CD4-positive, alpha-beta T cell treated with Interleukin-6 for 4 hours (primary cell): Measurements from ENCODE around the gene CNMD.
"Not testable (repeated sequence)": the region's sequence is repeated elsewhere in the genome, so short reads cannot be mapped to it uniquely, and the experiment has no call there.

Experiments used
- DNase-seq: peaks from one replicate; pipeline ENCODE4 v3.0.0-alpha.2; 2020; ENCODE audit warnings: mixed read lengths

The CNMD gene

DNA sequence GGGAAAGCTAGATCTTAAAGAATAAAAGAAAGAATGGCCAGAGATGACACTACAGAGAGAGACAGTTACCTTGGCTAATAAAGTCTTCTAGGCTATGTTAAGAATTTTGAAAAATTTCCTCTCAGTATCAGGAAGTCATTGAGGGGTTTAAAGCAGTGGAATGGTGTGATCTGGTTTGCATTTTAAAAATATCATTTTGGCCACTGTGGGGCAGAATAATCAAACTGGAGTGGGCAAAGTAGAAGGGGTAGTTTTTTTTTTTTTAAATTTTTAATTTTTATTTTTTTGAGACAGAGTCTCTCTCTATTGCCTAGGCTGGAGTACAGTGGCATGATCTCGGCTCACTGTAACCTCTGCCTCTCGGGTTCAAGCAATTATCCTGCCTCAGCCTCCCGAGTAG is 4.4 kb upstream of the CNMD start:
- no peak for DNase-seq

DNA sequence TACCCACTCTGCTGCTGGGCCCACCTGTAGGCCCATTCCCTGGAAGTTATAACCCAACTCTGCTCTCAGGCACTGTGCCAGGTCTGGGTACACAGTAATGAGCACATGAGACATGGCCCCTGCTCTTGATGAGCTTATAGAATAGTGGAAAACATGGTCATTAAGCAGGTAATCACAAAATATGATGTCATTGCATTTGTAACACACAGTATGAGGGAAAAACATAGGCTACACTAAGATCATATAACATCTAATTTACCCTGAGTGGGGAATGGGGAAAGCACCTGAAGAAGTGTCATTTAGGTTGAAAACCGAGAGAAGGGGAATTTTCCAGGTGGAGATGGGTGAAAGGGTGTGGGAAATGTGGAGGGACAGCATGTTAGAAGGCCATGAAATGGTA is 3.9 kb upstream of the CNMD start:
- DNase-seq, result no peak

DNA sequence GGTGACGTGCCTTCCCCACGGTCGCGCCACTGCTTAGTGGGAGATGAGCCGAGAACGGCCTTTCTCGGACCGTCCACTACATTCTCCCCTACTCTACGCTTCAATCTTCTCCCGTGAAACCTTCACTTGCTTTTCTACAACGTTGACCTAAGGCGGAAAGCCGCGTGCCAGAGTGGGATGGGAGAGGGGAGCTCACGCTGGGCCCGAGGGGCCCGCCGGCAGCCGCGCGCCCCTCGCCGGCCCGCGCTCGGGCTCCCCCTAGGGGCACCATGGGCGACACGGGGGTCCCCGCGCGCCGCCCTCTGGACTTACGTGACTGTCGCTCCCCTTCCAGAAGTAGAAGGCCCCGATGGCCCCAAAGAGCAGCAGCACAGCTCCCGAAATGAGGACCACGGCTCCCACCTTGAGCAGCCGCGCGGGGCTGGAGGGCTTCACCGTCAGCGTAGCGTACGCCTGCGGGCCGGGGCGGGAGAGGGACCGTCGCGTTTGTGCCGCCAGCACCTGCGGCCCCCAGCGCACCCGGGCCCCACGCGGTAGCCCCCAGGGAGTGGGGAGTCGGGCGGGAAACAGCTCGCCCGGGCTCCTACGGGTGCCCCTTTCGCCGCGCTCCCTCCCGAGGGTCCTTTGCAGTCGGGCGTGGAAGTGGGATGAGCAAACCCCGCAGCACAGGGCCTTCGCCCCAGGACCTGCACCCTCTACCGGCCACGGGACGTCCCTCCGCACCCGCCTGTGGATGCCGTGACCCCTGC is 727 bp downstream of the CNMD start:
- peak; percentile 14 for DNase-seq

DNA sequence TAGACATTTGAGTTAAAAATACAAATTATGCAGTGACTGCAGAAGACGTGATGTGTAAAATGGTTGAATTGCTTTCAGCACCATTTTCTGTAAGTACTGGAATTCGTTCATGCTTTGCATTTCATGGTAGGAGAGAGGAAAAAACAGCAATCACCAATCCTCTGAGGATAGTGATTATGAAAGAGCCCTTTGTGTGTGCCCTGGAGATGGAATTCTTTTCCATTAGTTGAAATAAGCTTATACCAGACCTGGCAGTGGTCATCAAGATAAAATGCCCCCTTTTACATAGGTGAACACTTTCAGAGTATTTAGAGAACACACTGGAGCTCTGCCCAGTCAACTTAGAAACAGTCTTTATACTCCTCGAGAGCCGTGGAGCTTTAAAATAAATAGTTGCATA is 1.7 kb downstream of the CNMD start:
- DNase-seq, result no peak

DNA sequence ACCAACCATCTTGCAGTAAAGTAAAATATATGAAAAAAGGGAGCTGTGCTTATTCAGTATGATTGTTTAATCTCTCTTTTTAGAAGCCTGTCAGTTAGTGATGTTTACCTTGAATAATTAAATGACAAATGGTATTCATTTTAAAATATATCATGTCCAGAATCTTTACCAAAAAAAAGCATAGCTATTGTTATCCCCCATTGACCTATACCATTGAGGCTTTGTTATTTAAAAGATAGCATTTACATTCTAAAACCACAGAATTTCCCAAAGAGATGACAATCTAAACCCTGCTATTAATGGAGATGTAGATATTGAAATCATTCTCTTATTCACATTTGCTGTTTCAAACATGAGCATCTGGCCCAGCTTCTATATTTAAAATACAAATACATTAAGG is 2.2 kb downstream of the CNMD start:
- no peak for DNase-seq

DNA sequence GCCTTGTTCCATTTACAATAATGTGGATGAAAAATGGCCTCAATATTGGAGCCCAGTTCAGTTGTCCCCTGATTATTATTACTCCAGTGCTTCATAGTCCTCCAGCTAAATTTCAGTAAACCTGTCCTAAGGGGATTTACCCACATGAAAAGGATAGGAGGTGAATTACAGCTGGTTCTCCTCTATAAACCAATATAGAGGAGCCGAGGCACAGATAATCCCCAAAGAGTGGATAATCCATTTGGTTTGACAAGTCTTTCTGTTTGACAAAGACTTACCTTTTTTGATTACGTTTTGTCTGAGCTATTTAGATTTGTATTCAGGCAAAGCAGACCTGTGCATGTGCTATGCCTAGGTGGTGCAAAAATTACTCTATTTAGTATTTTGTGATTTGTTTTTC is 2.7 kb downstream of the CNMD start:
- DNase-seq, result no peak

DNA sequence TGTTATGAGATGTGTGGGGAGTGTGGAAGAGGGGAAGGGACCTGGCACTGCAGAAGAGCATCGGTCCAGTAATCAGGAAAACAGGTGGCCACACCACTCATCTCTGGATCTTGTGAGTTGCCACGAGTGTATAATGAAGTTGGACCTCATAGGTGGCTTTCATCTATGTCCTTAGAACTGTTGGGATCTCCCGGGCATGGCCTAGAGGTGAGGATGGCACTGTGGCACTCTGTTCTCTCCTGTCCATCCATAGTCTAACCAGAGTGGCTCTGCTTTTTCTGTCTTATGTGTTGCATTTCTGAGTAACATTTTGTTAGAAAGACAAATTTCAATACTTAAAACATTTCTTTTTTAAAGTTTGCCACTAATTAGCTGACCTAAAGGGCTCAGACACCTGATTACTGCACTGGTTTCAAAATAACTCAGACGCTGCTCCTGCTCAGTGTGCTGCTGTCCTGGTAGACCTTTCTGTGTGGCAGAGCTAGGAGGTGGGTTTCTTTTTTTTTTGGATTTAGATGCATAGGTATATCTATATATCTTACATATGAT is 5.5 kb downstream of the CNMD start:
- no peak for DNase-seq

DNA sequence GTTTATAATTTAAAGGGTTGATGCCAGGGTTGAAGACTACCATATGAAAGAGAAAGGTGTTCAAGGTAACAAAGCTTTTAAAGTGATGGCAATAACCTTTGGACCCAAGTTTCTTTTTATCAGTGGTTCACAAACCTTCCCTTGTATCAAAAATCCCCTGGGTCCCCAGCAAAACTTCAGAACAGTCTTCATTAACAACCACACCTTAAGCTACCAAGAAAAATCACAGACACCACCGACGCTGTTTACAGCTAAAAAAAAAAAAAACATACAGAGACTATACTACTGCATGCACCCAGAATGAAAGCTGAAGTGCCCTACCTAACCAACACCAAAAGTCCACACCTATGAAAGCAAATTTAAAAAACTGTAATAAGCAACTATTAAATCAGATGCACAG is 13.4 kb downstream of the CNMD start:
- DNase-seq, result no peak

DNA sequence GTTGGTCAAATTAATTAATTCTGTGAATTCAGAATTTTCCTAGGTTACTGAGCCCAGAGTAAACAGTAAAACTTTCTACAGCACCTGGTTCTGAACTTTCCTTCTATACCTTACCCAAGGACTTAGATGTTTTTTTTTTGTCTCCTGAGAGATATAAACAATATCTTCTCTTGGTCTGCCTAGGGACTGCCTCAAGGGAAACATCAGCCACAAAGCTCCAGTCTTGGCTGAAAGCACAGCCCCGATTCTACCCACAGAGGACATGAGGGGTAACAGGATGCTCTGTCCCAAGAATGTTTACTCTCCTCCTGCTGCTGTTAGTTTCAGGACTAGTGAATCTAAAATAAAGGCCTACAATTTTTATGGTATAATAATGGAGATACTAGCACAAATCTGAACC is 14.3 kb downstream of the CNMD start:
- DNase-seq, result no peak

DNA sequence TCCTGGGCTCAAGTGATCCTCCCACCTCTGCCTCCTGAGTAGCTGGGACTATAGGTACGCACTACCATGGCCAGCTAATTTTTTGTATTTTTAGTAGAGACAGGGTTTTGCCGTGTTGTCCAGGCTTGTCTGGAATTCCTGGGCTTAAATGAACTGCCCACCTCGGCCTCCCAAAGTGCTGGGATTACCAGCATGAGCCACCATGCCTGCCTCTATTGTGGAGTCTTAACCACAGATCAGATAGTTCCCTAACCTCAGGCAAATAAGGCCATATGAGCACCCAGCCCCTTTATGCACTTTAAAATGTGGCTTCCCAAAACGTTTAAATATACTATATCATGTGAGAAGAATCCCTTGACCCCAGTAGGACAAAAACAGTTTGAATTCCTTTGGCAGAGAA is 16.4 kb downstream of the CNMD start:
- no peak for DNase-seq

DNA sequence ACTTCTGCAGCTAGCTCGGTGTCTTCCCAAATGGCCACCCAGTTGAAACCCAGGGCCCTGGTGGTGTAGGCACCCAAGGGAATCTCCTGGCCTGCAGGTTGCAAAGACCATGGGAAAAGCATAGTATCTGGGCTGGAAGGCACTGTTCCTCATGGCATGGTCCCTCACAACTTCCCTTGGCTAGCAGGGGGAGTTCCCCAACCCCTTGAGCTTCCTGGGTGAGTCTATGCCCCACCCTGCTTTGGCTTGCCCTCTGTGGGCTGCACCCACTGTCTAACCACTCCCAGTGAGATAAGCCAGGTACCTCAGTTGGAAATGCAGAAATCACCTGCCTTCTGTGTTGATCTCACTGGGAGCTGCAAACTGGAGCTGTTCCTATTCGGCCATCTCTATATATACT is 18.3 kb downstream of the CNMD start:
- DNase-seq, result not testable (repeated sequence)

DNA sequence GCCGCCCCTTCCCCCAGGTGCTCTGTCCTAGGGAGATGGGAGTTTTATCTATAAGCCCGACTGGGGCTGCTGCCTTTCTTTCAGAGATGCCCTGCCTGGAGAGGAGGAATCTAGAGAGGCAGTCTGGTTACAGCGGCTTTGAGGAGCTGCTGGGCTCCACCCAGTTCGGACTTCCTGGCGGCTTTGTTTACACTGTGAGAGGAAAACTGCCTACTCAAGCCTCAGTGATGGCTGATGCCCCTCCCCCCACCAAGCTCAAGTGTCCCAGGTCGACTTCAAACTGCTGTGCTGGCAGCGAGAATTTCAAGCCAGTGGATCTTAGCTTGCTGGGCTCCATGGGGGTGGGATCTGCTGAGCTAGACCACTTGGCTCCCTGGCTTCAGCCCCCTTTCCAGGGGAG is 18.7 kb downstream of the CNMD start:
- DNase-seq, result not testable (repeated sequence)

DNA sequence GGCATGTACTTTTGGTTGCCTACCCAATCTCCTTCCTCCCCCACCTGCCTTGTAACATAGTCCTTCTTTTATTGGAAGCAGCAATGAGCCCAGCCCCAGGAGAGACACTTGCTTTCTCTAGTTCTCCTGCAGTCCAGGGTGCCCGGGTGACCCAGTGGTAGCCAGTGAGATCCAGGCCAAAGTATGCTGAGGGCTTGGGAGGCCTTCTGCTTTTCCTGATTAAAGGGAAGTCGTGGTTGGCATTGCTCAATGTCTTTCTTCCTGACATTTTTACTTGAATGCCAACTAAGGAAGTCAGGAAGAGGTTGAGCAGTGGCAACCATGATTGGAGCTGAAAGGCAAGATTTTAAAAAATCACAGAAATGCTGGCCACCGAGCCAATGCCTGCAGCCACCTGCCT is 25.7 kb downstream of the CNMD start:
- no peak for DNase-seq

DNA sequence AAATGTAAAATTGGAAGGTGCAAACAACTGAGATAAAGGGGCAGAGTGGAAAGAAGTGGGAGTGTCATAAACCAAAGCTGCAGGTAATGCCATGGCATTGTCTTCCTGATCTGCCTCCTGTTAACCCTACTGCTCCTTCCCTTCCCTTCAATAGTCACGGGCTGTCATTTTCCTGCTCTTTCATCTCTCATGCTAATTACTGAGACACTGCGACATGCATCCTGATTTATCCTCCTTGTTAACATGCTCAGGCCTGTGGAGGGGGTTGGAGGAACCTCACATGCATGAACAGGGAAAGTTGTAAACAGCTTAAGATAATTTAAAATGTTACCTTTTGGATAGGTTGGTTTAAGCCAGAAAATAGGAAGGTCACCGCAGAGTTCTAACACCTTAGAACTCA is 27.2 kb downstream of the CNMD start:
- DNase-seq, result no peak

DNA sequence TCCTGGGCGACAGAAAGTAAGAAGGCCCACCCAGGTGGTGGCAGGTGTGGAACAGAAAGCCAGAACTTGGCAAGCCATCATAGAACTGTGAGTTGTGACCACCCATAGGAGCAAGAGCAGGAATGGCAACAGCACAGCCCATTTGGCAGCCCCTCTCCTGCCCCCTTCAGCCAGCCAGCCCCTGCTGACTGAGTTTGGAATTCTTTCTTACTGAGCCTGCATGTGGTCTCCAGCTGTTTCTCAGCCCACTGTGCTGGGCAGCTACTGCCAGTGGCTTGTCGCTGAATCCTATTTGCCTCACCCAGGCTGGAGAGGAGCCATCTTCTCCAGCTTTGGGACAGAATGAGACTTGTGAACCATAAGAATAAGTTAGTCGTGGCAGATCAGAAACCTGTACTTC is 28.3 kb downstream of the CNMD start:
- DNase-seq, result no peak

DNA sequence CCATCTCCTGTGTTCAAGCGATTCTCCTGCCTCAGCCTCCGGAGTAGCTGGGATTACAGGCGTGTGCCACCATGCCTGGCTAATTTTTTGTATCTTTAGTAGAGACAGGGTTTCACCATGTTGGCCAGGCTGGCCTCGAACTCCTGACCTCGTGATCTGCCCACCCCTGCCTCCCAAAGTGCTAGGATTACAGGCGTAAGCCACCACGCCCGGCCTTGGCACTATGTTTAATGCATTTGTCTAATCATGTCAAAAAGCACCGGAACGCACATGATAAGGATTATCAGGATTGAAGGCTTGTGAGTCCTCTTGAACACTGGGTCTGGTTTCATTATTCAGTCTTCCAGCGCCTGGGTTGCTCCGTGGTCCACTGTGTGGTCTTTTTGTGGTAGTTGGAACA is 31.4 kb downstream of the CNMD start:
- DNase-seq, result not testable (repeated sequence)

DNA sequence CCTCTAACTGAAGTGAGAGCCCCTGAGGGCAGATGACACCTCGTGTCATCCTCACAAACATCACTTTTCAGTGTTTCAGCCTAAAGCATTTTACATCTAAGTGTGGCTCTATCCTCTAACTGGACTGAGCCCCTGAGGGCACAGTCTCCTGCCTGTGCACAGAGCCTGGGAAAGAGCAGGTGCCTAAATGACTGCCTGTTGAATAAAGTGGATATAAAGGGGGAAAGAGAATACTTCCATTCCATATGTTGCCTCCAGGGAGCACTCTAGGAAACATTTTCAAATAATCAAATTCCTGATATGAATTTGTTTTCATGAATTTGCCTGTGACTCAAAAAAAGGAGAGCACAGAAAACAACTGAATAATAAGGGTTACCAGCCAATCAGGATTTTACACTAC is 32.2 kb downstream of the CNMD start:
- DNase-seq, result no peak

DNA sequence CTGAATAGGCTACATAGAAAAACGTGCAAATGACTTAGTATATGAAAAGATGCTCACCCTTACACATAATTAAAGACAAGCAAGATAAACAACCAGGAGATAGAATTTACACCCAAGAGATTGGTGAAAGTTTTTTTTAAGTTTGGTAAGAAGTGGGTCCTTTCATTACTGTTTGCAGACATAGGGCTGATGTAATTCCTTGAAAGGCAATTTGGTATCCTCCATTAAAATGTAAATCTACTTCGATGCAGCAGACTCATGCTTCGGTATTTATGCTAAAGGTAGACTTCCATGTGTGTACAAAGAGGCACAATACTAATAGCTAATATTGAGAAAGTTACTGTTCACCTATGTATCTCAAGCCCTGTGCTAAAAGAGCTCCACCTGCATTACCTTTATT is 33.5 kb downstream of the CNMD start:
- DNase-seq, result no peak

DNA sequence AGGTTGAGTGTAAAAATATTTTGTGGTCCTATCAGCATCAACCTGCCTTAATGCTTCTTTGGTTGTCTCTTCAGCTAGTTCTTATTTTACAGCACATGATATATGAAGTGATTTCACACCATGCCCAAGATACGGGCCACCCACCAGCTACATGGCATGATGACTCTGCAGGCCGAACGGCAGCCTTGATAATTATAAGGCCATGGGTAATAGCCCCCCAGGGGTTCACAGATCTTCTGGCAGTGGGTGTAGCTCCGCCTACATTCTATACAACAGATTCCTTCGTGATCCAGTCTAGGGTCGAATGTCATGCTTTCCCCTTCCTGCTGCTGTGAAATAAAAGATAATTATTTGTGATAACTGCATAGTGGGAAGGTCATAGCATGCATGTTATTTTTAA is 36.1 kb downstream of the CNMD start:
- DNase-seq, result no peak

DNA sequence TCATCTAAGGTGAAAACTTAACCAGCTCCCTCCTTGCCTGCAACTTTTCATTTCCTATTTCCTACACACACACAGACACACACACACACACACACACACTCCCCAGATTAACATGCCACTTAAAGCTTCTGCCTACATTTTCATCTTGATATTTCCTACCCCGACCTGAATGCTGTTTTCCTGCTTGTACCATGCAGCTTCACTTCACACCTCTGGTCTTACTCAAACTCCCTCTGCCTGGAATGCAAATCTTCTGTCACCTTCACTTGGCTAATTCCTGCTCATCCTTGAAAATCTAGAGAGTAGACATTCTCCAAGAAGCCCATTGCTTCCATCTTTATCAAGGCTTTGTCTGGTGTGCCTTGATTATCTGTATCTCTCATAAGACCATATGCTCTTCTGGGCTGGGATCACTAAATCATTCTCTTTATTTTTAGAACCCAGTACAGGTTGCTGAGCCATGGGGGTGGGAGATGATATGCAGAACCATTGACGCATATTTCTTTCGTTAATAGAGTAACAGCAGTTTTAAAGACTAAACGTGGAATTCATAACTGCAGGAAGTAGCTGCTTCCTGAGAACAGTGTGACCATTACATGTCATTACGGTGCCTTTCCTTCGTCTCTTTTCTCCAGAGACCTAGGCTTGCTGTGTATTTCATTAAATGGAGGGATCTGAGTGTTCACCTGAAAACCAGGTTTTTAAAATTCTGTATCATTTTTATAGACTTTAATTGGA is 37.7 kb downstream of the CNMD start:
- DNase-seq, result no peak

DNA sequence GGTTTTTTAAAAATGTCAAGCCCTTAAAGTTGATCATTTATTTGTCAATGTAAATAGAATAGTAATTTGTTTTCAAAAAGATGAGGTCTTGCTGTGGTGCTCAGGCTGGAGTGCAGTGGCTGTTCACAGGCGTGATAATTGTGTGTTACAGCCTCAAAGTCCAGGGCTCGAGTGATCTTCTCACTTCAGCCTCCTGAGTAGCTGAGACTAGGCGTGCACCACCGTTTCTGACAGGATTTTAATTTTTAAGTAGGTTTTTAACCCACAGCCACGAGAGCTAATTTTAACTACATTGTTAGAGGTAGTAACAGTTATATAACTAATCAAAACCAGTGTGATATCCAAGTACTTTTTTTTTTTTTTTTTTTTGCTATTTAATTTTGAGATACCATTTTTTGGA is 43.1 kb downstream of the CNMD start:
- no peak for DNase-seq

DNA sequence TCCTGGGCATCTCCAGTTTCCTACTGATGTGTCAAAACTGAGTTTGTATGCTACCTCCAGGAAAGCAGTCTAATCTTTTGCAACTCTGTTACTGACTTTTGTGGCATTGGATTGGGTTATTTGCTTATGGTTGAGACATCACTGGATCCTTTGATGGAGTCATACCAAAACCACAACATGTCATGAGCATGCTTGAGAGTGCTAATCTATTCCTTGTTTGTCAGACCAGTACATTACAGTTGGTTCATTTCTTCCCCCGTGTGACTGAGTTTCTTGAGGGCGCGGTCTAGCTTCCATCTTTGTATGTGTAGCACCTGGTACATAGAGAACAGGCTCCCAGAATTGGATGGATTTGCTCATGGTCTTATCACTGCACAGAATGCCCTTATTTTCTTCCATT is 43.8 kb downstream of the CNMD start:
- no peak for DNase-seq

DNA sequence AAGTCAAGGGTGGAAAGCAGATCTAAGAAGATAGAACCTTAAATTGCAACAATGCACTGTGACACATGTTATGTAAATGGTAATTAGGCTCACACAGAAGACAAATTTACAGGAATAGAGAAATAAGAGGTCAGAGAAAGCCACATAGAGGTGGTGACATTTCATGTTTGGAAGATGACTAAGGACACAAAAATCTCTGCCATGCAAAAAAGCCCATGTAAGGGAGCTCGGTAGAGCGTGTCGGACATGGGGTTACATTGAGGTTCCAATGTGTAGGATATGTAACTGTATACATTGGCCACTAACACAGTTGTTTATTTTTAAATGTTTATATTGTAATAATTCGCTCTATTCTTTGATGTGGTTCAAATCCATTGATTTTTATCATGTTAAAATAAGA is 53.2 kb downstream of the CNMD start:
- DNase-seq, result no peak

DNA sequence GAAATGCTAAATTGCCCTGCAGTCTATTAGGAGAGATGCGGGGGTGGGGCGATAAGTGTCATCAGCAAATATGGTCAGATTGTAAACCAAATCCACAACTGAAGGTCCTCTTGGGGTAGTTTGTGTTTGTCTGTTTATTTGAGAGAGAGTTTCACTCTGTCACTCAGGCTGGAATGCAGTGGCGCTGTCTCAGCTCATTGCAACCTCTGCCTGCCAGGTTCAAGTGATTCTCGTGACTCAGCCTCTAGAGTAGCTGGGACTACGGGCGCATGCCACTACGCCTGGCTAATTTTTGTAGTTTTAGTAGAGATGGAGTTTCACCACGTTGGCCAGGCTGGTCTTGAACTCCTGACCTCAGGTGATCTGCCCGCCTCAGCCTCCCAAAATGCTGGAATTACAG is 53.8 kb downstream of the CNMD start:
- not testable (repeated sequence) for DNase-seq

DNA sequence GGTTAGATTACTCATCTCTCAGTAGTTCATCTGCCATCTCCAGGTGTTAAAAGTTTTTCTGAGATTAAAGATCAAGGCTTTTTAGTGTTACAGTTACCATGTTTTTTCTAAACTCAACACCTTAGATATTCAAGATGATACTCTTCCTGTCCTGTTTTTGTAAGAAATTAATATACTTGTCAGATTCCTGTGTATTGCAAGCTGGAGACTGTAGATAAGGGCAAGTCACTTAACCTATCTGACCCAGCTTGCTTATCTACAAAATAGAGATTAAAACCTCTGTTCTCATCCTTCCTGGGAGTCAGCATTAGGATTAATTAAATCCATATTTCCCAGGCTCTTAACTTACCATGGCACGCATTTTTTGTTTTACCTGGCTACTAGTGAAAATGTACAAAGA is 61.8 kb downstream of the CNMD start:
- DNase-seq, result no peak
